GM18868 (cell line): Measurements from ENCODE around the gene BTBD9.

Experiments used
- ATAC-seq: cut with Tn5 transposase; IDR thresholded peaks from one replicate; pipeline ENCODE4 v1.9.1; 2021; ENCODE audit warnings: mild to moderate bottlenecking, moderate library complexity; ENCODE audit not compliant: unreplicated experiment

The BTBD9 gene

GRCh38 chr6:38485488-38485887 lies 154.2 kb downstream of the BTBD9 start:
- ATAC-seq, result no peak

DNA sequence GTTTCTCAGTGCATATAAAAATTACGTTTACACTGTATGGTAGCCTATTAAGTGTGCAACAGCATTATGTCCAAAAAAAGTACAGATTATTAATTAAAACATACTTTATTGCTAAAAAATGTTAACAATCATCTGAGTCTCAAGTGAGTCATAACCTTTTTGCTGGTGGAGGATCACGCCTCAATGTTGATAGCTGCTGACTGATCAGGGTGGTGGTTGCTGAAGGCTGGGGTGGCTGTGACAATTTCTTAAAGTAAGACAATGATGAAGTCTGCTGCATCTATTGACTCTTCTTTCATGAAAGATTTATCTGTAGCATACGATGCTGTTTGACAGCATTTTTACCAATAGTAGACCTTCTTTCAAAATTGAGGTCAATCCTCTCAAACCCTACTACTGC lies 155.1 kb downstream of the BTBD9 start:
- no peak for ATAC-seq

GRCh38 chr6:38483526-38483925 lies 156.2 kb downstream of the BTBD9 start:
- peak; percentile 80 for ATAC-seq

DNA sequence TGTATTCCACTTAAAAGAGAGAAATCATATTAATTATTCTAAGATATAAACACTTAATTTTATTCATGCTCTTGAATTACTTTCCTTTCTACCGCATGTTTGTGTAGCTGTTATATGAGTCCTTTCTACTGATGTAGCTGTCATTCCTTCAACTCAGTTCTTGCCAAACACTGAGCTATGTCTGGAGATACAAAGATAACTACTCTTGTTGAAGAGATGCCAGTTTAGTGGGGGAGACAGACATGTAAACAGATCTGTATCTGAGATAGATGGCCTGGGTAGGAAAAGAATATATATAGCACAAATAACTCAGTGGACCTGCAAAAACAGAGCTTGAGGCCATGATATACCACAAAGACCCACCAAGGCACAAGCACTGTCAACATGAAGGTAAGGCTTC lies 157.3 kb downstream of the BTBD9 start:
- no peak for ATAC-seq

GRCh38 chr6:38481851-38482250 lies 157.9 kb downstream of the BTBD9 start:
- no peak for ATAC-seq

DNA sequence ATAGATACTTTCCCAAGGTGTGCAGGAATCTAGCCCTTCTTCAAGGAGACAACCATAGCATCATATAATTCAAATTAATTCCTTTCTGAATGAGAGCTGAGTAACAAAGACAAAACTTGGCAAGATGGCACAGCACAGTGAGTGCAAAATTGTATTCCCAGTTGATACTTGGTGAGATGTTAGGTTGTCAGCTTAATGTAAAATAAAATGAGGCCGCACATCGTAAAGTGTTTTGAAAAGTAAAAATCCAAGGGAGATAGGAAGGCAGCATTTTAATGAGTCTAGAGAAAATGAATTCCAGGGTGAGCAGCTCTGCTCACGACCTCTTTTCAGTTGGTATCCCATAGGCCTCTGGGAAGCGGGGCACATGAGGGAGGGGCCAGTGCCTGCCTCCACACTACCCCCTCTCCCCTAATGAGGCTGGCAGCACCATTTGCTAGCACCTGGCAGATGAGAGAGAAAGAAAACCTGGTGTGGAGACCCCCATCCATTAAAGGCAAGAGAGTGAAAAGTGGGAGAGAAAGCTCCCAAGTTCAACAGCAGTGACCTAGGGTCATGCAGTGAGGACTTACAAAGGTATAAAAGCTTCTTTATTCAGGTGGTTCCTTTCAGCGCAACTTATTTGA lies 158.4 kb downstream of the BTBD9 start:
- no peak for ATAC-seq

DNA sequence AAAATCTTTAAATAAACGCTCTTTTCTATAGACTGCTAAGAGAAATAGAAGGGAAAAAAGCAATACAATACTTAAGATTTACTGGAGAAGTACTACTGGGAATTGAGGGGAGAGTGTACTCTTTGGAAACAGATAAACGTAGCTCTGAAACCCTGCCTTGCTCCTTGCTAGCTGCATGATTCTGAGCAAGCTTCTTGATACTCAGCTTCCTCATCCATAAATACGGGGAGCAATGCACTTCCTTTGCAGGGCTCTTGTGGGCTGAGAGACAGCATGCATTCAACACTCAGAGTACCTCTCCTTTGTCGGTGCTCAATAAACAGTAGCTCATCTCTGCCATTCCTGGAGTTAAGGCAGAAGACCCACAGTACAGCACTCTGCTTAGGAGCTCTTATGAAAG lies 159.7 kb downstream of the BTBD9 start:
- ATAC-seq, result no peak

- no peak for ATAC-seq
Observed at GRCh38 chr6:38479331-38479730, 160.4 kb downstream of the BTBD9 start.

GRCh38 chr6:38477680-38478260 lies 162.0 kb downstream of the BTBD9 start:
- ATAC-seq, result no peak

DNA sequence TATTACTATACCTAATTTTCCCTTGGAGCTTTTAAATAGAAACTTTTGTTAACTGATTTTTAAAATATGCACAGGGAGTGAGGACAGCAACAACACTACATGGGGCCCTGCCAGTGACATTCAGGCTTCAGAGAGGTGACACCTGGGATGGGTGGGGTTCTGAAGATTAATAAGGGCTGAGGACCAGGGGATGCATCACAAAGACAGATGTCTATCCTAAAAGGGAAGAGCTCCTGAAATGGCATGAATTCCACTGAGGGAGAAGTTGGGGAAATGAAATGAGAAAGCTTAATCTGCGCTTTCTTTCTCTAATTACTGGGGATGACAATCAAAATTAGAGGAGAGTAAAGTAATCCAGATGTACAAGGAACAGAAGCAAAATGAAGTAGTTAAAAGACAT lies 162.8 kb downstream of the BTBD9 start:
- ATAC-seq, result no peak

- no peak for ATAC-seq
Observed at GRCh38 chr6:38476141-38476540, 163.6 kb downstream of the BTBD9 start.

DNA sequence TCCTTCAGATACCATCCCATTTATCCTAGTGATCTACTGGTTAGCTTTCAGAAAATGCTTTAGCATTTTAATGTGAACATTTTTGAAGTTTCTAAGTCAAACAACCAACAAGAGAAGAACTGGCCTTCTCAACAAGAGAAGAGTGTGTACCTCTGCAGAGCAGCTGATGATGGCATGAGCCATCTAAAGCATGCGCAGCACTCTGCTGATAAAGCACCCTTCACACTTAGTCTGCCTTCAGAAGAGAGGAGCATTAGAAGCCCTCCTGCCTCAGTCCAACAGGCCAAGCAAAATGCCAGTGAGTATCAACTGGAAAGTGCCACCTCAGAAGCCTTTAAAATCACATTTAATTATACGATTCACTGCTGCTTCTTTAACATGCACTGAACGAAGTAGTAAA lies 169.2 kb downstream of the BTBD9 start:
- no peak for ATAC-seq

DNA sequence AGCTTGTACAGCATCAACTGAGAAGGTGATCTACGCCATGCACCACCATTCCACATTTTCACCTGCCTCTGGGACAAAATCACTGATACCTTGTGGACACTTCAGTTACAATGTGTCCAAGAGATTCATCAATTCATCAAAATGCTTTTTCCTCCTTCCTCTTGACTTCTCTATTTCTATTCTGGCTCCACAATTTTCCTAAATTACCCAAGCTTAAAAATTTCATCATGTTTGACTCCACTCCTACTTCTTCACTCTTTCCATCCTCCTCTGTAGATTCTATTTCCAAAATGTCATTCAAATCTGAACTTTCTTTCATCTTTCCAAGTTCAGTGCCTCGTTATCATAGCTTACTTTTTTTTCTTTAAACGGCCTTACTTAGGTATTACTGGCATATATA lies 172.2 kb downstream of the BTBD9 start:
- no peak for ATAC-seq

GRCh38 chr6:38460186-38460585 lies 179.5 kb downstream of the BTBD9 start:
- ATAC-seq, result no peak

DNA sequence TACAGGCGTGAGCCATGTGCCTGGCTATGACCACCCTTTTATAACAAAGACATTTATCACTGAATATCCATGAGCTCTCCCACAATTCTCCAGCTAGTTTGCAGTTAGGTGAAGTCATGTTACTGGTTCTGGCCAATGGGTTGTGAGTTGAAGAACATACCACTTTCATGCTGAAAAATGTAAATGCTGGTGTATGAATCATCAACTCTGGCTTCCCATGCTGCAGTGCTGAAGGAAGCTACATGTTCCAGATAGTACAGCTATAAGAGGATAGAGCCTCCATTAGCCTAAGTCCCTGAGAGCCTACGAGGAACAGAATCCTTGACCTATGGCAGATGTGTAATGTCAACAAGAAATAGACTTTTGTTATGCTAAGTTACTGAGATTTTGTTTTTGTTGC lies 180.4 kb downstream of the BTBD9 start:
- no peak for ATAC-seq

GRCh38 chr6:38453861-38454260 lies 185.9 kb downstream of the BTBD9 start:
- ATAC-seq, result no peak

DNA sequence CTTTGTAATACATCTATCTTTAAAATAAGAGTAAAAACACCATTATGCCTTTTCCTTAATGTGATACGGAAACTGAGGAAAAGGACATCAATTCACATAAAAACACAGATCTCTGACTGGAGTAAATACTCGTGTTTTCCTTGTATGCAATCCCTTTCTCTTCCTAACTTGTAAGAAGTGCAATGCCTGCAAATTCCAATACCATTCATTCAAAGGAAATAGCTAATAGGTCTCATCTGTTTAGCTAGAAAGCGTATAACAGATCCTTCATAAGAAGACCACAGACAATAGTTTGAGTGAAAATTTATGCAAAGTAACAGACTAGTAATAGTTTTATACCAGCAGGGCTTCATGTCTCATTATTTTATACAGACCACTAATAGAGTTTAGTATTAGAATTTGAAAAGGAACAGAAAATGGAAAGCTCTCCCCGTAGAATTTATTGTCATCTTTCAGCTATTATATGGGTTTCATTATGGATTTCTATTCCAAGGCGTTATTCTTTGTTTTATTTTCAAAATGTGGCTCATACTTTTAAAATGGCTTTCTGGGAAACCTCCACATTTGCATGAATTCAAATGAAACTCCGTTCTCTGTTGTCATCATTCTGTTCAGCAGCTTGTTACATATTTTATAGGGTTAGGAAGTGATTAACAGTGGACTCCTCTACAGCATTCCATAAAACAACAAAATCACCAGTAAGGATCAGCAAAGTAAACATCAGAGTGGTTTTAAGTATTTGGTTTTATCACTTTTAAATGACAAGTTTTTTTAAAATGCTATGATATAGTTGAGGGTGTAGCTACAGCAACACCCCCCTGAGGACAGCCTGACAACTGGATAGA lies 186.7 kb downstream of the BTBD9 start:
- no peak for ATAC-seq

DNA sequence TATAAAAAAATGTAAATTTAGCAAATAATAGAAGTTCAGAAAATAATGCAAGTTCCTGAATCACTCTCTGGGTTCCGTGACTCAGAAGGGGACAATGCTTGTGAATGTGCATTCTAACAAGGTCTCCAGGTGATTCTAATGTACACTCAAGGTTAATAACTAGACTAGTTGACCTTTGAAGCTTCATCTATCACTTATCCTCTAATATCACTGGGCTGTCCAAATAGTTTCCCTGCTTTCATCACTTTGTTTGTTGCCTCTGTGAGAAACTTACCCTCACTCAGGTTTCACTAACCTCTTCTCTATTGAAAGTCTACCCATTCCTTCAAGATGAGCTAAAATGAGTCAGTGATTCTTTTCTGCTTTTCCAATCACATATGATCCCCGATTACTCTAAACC lies 189.0 kb downstream of the BTBD9 start:
- no peak for ATAC-seq

DNA sequence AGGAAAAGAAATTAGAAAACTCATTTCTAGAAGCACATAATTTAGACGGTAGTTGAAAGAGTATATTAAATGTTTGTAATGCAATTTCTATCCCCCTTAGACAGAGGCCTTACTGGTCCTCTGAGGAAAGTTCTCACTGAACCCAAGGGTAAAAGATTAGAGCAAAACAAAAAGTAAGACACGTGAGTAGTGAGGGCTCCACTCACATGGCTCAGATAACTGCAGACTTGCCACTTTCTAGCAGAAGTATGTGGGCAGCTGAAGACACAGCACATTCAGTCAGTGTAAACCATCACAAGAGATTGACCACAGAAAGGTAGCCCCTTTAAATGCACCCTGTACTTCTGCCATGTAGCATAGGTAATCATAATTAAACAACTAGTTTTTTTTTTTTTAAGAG lies 193.8 kb downstream of the BTBD9 start:
- no peak for ATAC-seq

DNA sequence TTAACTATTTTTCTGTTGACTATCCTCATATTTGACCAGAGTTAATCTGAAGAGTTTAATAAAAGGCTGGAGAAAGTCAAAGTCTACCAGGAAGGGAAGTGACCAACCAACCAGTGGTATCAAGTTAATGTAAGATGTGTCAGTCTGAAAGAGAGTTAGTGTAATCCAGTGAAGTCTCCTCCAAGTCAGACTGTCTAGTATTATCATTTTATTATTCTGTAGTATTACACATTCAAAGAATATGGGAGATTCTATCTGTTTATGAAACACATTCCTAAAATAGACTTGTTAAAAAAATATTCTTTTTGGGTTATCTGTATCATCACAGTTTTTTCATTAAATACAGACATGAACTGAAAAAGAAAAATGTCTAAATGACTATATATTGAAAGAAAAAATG lies 194.4 kb downstream of the BTBD9 start:
- ATAC-seq, result no peak

DNA sequence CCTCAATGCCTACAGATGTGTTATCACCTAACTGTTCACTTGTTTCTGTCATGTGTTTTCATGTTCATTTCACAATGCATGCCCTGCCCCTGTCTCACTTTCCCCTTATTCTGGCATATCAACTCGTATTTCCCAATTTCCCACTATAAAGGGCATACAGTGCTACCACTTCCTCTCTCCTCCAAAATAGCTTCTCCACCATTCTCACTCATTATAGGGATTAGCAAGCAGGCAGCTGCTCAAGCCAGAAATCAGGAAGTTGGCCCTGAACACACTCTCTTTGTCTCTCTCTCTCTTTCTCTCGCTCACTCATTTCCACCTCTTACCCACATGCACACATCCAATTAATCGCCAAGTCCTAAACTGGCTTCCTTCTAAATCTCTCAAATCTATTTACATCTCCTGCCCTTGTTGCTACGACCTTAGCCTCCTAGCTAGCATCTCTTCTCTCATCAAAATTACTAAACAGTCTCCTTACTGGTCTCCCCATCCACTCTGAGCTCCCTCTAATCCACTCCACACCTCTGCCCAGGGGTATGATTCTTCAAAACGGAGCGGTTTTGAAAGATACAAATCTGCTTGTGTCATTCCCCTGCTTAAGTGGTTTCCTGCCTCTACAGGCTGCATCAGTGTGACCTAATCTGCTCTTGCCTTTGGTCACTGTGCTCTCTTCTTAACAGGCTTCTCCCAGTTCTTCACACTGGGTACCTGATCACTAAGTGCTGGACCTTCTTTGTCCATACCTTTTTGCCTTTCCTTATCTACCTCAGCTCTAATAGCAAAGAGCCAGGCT lies 196.2 kb downstream of the BTBD9 start:
- no peak for ATAC-seq
